ENCODE data around the gene LARP6.
"Not testable (repeated sequence)": the region's sequence is repeated elsewhere in the genome, so short reads cannot be mapped to it uniquely, and the experiment has no call there.

LARP6 gene

GRCh38 chr15:70858614-70859321, 4.8 kb upstream of the LARP6 start:
- not testable (repeated sequence) for DNase-seq

DNA sequence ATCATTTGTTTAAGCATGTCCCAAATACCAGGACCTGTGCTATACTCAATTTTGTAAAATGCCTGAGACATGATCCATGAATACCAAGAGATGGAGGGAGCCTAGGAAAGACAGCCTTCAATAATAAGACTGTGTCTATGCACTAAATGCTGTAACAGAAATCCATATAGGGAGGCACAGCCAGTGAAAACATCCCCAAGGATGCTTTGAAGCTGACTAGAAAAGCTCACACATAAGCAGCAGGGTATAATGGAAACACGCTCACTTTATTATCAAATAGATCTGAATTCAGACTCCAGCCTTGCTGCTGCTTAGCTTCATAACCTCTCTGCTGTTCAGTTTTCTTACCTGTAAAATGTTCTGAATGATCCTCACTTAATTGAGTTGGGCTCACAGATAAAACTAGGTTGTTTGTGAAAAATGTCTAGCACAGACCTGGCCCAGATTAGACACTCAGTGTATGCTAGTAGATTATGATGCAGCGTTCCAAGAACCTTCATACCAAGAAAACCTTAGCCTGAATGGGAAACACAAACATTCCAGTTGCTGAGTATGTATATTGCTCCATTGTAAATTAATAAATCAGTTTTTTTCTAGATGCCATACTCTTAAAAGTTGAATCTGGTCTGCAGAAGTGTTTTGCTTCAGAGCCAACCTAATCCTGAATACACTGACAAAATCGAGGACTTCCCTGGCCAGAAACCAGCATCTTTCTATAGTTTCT, 3.8 kb upstream of the LARP6 start:
- no peak for DNase-seq

GRCh38 chr15:70856884-70857561, 3.1 kb upstream of the LARP6 start:
- peak; percentile 84 for DNase-seq

DNA sequence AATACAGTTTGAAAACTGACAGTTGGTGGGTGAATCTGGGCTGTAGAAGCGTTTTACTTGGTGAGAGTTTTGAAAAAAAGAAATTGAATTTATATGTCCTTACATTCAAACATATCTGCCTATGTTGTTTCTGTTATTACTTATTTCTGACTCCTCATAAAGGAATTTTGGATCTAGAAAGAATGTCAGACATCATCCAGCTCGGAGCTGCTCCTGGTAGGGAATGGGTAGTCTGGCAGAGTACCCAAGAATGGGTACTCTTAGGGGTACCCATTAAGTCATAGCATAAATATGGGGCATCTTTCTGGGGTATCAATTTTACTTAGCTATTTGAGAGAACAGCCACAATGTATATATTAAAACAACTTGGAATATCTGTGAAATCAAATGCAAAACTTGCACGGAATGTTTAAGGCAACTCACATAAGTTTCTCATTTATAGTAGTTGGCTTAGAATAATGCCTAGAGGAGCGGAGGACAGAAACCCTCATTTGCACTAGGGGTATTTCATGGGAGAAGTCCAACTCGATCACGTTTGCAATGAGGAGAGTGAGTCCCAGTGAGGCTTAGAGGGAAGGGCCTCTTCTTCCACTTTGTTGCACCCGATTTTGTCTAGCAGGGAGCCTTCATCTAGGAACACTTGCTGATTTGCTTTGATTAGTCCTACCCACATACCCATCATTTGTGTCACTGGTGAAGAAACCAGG, 2.4 kb upstream of the LARP6 start:
- no peak for DNase-seq

- DNase-seq = no peak
These were observed 1.8 kb upstream of the LARP6 start for GRCh38 chr15:70855764-70856163.

DNA sequence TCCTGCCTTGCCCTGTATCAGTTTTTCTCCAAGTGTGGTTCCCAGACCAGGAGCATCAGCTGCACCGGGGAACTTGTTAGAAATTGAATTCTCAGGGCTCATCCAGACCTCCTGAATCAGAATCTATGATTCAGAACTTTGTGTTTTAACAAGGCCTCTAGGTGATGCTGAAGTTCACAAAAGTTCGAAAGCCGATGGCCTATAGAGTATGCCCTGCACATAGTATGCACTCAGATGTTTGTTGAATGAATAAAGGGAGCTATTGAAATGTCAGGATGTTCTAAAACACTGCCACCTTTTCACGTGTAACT, 664 bp upstream of the LARP6 start:
- no peak for DNase-seq

- DNase-seq = peak; percentile 82
These were observed 512 bp downstream of the LARP6 start for GRCh38 chr15:70853318-70853972.

DNA sequence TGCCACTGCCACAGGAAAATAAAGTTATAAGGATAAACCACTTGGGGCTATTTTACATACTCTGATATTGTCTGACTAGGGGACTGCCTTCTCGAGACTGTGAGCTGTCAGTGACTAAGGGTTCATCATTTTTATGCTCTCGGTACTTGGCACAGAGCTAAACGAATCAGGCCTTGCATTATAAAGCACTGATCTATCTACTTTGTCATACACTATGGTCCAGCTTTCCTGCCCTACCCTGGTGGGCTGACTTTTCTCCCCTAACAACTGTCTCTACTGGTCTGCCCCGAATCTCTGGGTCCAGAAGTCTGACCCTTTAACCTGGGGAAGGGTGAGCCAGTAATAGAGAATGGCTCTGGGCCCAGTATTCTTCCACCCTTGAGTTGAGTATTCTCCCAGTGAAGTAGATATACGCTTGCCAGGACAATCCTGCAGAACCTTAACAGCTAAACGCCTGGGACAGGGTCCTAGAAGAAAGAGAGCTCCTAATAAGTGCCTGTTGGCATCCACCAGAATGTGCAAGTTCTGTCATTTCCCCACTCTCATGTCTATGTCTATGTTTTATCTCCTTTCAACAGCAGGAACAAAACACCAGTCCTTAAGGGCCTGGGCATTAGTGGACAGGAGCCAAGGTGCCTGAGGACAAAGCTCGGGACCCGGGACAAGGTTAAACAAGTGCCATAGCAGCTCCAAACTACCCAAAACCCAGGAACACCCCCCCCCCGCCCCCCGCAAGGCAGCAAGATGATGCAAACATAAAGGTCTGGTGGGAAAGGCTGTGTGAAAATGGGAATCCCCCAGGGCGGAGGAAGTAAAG, 1.2 kb downstream of the LARP6 start:
- no peak for DNase-seq

GRCh38 chr15:70851889-70852288, 2.1 kb downstream of the LARP6 start:
- DNase-seq = no peak

DNA sequence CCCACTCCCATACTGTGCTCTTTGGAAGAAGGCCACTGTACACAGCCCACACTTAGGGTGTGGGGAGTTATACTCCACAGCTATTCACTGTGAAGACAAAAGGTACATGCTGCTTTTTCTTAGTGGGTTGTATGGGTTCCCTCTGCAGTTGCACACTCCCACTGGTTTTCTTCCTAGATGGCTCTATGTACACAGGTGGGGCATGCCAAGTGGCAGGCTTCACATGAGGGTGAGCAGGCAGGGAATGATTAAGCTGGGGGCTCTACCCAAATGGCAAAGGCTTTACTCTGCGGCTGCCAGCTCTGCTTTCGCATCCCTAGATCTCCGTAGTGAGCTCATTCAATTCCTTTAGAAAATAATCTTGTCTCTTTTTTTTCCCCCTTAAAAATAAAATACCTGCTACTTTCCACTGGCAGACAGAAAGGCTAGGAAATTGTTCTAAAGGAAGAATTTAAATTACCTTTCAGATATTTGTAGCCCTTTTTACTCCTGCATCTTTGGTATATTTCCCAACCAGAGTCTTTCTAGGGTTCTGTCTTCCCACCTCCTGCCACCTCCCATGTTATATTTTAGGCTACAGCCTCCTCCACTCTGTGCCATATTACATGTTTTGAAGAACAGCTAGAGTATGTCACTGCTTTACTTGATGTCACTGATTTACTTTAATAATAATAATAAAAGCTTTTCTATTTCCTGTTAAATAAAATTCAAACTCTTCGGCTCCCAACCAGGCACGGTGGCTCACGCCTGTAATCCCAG, 8.2 kb downstream of the LARP6 start:
- DNase-seq = no peak

DNA sequence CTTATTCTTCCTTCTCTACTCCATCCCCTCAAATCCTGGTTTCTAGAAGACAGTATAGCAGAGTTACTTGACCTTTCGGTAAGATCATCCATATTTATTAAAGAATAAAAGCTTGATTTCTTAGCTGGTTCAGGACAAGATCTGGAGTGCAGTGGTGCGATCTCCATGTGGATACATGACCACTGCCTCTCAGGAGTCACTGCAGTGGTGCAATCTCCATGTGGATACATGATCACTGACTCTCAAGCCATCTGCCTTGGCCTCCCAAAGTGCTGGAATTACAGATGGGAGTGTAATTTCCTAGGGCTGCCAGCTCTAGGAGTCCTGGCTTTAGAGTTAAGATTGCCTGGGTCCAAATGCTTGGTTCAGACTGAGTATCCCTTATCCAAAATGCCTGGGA, 16.5 kb downstream of the LARP6 start:
- no peak for DNase-seq

DNA sequence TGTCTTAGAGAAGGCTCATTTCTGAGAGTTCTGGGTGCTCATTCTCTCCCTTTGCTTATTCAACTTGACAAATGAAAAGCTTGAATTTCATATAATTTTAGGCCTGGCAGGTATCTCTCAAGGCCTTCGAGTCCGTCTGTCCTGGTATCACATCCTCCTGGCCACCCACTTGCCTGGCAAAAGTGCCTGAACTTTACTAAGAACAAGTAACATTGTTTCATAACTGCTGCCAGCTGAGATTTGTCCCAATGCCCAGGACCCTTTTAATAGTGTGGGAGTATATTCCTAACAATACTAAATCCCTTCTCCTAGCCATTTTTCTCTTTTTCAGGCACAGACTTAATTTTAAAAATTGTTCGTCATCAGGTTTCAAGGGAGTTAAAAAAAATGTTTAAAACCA, 18.1 kb downstream of the LARP6 start:
- DNase-seq = no peak

DNA sequence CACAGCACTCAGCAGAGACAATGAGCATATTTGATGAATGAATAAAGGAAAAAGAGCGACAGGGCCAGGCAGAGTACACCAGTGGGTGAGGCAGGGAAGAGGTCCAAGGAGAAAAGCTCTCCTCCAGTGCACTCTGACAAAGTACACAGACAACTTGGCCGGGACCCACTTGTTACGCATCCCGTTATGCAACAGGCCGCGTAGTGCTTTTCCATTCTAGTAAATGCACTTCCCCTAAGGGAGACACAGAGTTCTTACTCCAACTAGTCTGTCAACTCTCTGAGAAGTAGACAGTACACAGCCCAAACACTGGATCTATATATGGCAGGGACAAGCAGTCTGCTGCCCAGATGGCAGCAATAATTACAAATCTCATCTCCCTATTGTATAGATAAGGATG, 18.5 kb downstream of the LARP6 start:
- no peak for DNase-seq

GRCh38 chr15:70834999-70835398, 19.0 kb downstream of the LARP6 start:
- no peak for DNase-seq

GRCh38 chr15:70833861-70834765, 19.8 kb downstream of the LARP6 start:
- DNase-seq = peak; percentile 17

- DNase-seq = no peak
These were observed 20.5 kb downstream of the LARP6 start for GRCh38 chr15:70833422-70833821.

DNA sequence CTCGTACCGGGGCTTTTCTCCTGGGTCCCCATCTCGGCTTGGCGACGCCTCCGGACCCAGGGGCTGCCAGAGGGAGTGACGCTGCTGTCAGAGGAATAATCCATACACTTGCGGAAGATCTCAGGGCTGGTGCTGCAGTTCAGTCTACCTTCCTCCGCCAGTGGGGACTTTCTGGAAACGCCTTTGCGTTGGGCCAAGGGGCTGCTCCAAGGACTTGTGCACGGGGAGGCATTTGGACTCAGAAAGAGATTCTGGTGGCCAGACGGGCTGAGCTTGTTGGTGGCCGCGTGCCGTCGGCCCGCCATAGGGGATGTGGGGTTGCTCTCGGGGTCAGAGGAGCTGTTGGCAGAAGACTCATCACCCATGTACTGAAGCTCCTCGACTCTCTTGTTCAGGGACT, 21.8 kb downstream of the LARP6 start:
- DNase-seq = no peak

DNA sequence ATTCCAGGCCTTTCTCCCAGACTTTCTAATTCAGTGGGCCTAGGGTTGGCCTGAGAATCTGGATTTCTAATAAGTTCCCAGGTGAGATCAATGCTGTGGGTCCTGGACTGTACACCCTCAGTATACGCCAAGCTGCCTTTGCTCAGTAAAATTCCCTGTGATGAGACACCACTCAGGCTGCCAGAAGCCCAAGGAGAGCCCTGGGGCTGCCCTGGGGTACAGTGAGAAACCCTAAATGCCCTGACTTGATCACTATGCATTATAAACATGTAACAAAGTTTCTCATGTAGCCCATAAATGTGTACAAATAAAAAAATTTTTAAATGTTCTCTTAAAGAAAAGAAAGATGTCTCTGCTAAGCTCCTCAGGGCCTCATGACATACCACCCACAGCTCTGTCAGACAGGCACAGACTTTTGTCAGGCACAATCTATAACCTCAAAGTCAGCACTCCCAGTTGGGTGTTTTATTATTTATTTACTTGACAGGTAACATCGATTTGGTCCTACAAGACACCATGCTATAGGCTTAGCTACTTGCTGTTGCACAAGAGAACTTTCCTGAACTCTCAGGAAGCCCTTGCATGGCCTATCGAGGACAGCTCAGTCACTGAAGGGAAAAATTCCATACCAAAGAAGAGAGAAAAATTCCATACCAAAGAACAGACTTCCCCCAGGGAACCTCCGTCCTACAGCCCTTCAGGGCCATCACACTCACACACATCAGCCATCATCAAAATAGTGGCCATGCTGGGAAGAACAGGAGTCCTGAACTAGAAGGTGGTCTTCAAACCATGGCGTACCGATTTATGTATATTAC, 22.7 kb downstream of the LARP6 start:
- DNase-seq = no peak

DNA sequence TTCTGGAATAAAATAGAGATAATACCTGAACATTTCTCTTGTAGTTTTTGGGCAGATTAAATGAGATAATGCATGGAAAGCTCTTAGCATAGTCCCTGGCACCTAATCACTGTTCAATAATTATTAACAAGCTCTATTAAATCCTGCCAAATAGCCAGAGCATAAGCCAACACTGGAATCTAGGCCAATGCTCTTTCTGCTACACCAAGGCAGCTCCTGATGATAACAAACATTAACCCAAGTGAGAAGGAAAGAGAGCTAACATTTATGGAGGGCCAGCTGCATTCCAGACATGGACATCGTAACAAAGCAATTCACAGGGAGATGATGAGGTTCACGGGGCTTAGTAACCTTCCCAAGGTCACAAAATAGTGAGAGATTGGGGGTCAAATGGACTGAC, 23.3 kb downstream of the LARP6 start:
- DNase-seq = no peak

Measured in eye (tissue), 1 donor.